SK-N-SH treated with all-trans-retinoic acid at 6 μM for 48 hours (cell line): Measurements from ENCODE around the gene EIF4EBP2.

Experiments
- ATAC-seq: fragments of 200-7000 bp; cut with Tn5 transposase; 3 replicates; pipeline ENCODE4 v1.9.1; 2020; ENCODE audit warnings: mild to moderate bottlenecking, moderate library complexity
- ARNTL ChIP-seq: fragments of 450-650 bp; formaldehyde crosslinking; IDR thresholded peaks from 2 replicates; pipeline ENCODE4 v1.5.0; 2020; ENCODE audit warnings: low read depth, mild to moderate bottlenecking, moderate library complexity, borderline replicate concordance
- BACH2 ChIP-seq: fragments of 250-450 bp; sonication (Bioruptor Pico); IDR thresholded peaks from 2 replicates; pipeline ENCODE4 v1.9.0; 2021; ENCODE audit warnings: mild to moderate bottlenecking, borderline replicate concordance
- CSDC2 ChIP-seq: fragments of 250-450 bp; sonication (Bioruptor Pico); IDR thresholded peaks from 2 replicates; pipeline ENCODE4 v1.5.0; 2020; ENCODE audit warnings: mild to moderate bottlenecking, moderate library complexity
- GLIS3 ChIP-seq: fragments of 250-450 bp; sonication (Bioruptor Pico); IDR thresholded peaks from 2 replicates; pipeline ENCODE4 v1.5.0; 2020; ENCODE audit warnings: mild to moderate bottlenecking, moderate library complexity
- ISL1 ChIP-seq: fragments of 250-450 bp; sonication (Bioruptor Pico); IDR thresholded peaks from 2 replicates; pipeline ENCODE4 v2.1.2; 2022; ENCODE audit warnings: mild to moderate bottlenecking, moderate library complexity
- PPARA ChIP-seq: fragments of 250-450 bp; sonication (Bioruptor Pico); IDR thresholded peaks from 2 replicates; pipeline ENCODE4 v1.5.0; 2020; ENCODE audit warnings: mild to moderate bottlenecking, borderline replicate concordance
- RARB ChIP-seq: fragments of 250-450 bp; sonication (Bioruptor Pico); IDR thresholded peaks from 2 replicates; pipeline ENCODE4 v1.8.0; 2021; ENCODE audit warnings: mild to moderate bottlenecking, moderate library complexity
- SNAI2 ChIP-seq: fragments of 250-450 bp; sonication (Bioruptor Pico); IDR thresholded peaks from 2 replicates; pipeline ENCODE4 v1.5.0; 2020; ENCODE audit warnings: mild to moderate bottlenecking, moderate library complexity
- TCF4 ChIP-seq: fragments of 250-450 bp; sonication (Bioruptor Pico); IDR thresholded peaks from 2 replicates; pipeline ENCODE4 v1.8.0; 2021; ENCODE audit warnings: mild to moderate bottlenecking, moderate library complexity, borderline replicate concordance
- TOX ChIP-seq: fragments of 250-450 bp; sonication (Bioruptor Pico); IDR thresholded peaks from 2 replicates; pipeline ENCODE4 v1.8.0; 2021; ENCODE audit warnings: mild to moderate bottlenecking, moderate library complexity, borderline replicate concordance
- ZC3H10 ChIP-seq: fragments of 250-450 bp; sonication (Bioruptor Pico); IDR thresholded peaks from 2 replicates; pipeline ENCODE4 v1.5.1; 2021; ENCODE audit warnings: mild to moderate bottlenecking, moderate library complexity
- ZFP3 ChIP-seq: fragments of 250-450 bp; sonication (Bioruptor Pico); IDR thresholded peaks from 2 replicates; pipeline ENCODE4 v1.5.0; 2020; ENCODE audit warnings: mild to moderate bottlenecking, moderate library complexity
- ZFP30 ChIP-seq: fragments of 450-650 bp; formaldehyde crosslinking; IDR thresholded peaks from 2 replicates; pipeline ENCODE4 v1.5.0; 2022; ENCODE audit warnings: mild to moderate bottlenecking, moderate library complexity
- ZNF565 ChIP-seq: fragments of 450-650 bp; formaldehyde crosslinking; conservative IDR thresholded peaks from 2 replicates; pipeline ENCODE4 v1.5.0; 2020; ENCODE audit warnings: low read depth, mild to moderate bottlenecking, moderate library complexity
- ZNF8 ChIP-seq: fragments of 450-650 bp; formaldehyde crosslinking; IDR thresholded peaks from 2 replicates; pipeline ENCODE4 v1.5.0; 2020; ENCODE audit warnings: mild to moderate bottlenecking, moderate library complexity
- TF ChIP-seq, protein P1 (sequence below): fragments of 250-450 bp; sonication (Bioruptor Pico); IDR thresholded peaks from 2 replicates; pipeline ENCODE4 v1.8.0; 2021; ENCODE audit warnings: low read depth, mild to moderate bottlenecking, moderate library complexity, borderline replicate concordance
- TF ChIP-seq, protein P2 (sequence below): fragments of 250-450 bp; sonication (Bioruptor Pico); IDR thresholded peaks from 2 replicates; pipeline ENCODE4 v1.5.0; 2020; ENCODE audit warnings: mild to moderate bottlenecking, moderate library complexity
- TF ChIP-seq, protein P3 (sequence below): fragments of 250-450 bp; sonication (Bioruptor Pico); IDR thresholded peaks from 2 replicates; pipeline ENCODE4 v1.8.0; 2020; ENCODE audit warnings: mild to moderate bottlenecking, moderate library complexity, borderline replicate concordance
- TF ChIP-seq, protein P4 (sequence below): fragments of 250-450 bp; sonication (Bioruptor Pico); IDR thresholded peaks from 2 replicates; pipeline ENCODE4 v1.5.1; 2021; ENCODE audit warnings: mild to moderate bottlenecking, moderate library complexity
- TF ChIP-seq, protein P5 (sequence below): fragments of 250-450 bp; sonication (Bioruptor Pico); IDR thresholded peaks from 2 replicates; pipeline ENCODE4 v1.5.1; 2020; ENCODE audit warnings: low read depth, mild to moderate bottlenecking, moderate library complexity

The EIF4EBP2 gene

DNA sequence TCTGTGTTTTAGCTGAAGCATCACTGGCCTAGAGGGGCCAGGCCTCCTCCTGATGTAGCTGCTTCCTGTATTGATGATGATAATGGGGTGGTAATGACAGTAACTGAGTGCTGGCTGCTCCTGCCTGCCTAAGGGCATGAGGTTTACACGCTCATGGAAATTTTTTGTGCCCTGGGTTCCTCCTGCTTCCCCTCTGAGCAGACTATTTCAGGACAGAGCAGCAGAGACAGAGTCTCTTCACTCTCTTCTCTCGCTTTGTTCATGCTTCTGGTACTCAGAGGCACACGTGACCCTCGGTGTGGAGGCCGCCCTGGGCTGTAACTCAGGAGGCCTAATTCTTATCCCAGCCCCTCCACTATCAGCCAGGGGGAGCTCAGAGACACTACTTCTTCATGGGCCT, 49.4 kb upstream of the EIF4EBP2 start (continued):
- TF ChIP-seq, protein P1, sequence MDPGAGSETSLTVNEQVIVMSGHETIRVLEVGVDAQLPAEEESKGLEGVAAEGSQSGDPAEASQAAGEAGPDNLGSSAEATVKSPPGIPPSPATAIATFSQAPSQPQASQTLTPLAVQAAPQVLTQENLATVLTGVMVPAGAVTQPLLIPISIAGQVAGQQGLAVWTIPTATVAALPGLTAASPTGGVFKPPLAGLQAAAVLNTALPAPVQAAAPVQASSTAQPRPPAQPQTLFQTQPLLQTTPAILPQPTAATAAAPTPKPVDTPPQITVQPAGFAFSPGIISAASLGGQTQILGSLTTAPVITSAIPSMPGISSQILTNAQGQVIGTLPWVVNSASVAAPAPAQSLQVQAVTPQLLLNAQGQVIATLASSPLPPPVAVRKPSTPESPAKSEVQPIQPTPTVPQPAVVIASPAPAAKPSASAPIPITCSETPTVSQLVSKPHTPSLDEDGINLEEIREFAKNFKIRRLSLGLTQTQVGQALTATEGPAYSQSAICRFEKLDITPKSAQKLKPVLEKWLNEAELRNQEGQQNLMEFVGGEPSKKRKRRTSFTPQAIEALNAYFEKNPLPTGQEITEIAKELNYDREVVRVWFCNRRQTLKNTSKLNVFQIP (CRISPR knock-in tag): no peak
- no peak for TF ChIP-seq ZFP30

DNA sequence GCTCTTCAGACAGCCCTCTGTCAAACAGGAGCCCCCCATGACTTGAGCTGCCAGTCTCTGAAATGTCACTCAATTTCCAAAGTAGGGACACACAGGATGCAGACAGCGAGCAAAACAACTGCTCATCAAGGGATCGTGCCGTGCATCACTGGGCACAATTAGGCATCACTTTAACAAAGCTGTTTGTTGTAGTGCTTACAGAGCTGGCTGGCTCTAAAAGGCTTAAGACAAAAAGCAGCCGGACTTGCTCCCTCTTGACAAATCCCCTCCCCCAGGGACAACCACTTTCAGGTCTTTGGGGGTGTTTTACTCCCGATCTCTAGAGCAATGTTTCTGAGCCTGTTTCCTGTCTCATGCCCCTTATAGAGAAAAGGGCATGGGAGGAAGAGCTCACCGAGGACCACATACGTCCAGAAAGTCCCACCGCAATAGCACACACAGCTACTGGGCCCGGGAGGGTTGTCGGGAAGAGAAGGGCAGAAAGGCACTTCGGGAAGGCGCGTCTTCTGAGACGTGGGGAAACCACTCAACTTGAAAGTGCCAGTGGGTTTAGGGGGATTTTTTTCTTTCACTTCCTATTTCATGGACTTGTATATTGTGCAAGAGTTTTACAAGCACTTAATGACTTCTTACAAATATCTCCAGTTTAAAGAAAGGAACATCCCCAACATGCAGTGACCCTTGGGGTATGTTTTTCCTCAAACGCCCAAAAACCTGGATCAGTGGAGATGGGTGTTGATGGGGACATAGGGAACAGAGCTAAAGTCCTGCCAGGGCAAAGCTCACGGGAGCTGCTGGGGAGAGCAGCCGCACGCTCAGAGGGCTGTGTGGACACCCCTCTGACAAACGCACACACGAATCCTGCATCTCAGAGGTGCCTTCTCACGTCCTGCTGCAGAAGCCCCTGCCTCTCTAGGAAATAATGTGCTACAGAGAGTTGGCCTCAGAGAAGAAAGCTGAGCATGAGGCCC, 48.6 kb upstream of the EIF4EBP2 start:
- TF ChIP-seq RARB (CRISPR knock-in tag) (no peak), TCF4 (CRISPR knock-in tag) (no peak), SNAI2 (CRISPR knock-in tag) (no peak), GLIS3 (CRISPR knock-in tag) (no peak), CSDC2 (no peak), ZFP30 (no peak), ZFP3 (no peak), ZNF8 (CRISPR knock-in tag) (no peak), ZNF565 (no peak), PPARA (no peak), BACH2 (CRISPR knock-in tag) (no peak), ZC3H10 (CRISPR knock-in tag) (no peak), TOX (CRISPR knock-in tag) (no peak), ARNTL (CRISPR knock-in tag) (no peak), ISL1 (no peak)
- TF ChIP-seq, protein P2, sequence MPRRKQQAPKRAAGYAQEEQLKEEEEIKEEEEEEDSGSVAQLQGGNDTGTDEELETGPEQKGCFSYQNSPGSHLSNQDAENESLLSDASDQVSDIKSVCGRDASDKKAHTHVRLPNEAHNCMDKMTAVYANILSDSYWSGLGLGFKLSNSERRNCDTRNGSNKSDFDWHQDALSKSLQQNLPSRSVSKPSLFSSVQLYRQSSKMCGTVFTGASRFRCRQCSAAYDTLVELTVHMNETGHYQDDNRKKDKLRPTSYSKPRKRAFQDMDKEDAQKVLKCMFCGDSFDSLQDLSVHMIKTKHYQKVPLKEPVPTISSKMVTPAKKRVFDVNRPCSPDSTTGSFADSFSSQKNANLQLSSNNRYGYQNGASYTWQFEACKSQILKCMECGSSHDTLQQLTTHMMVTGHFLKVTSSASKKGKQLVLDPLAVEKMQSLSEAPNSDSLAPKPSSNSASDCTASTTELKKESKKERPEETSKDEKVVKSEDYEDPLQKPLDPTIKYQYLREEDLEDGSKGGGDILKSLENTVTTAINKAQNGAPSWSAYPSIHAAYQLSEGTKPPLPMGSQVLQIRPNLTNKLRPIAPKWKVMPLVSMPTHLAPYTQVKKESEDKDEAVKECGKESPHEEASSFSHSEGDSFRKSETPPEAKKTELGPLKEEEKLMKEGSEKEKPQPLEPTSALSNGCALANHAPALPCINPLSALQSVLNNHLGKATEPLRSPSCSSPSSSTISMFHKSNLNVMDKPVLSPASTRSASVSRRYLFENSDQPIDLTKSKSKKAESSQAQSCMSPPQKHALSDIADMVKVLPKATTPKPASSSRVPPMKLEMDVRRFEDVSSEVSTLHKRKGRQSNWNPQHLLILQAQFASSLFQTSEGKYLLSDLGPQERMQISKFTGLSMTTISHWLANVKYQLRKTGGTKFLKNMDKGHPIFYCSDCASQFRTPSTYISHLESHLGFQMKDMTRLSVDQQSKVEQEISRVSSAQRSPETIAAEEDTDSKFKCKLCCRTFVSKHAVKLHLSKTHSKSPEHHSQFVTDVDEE (CRISPR knock-in tag): no peak
- TF ChIP-seq, protein P1 (CRISPR knock-in tag): no peak
- TF ChIP-seq, protein P3, sequence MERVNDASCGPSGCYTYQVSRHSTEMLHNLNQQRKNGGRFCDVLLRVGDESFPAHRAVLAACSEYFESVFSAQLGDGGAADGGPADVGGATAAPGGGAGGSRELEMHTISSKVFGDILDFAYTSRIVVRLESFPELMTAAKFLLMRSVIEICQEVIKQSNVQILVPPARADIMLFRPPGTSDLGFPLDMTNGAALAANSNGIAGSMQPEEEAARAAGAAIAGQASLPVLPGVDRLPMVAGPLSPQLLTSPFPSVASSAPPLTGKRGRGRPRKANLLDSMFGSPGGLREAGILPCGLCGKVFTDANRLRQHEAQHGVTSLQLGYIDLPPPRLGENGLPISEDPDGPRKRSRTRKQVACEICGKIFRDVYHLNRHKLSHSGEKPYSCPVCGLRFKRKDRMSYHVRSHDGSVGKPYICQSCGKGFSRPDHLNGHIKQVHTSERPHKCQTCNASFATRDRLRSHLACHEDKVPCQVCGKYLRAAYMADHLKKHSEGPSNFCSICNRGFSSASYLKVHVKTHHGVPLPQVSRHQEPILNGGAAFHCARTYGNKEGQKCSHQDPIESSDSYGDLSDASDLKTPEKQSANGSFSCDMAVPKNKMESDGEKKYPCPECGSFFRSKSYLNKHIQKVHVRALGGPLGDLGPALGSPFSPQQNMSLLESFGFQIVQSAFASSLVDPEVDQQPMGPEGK (CRISPR knock-in tag): no peak
- TF ChIP-seq, protein P4, sequence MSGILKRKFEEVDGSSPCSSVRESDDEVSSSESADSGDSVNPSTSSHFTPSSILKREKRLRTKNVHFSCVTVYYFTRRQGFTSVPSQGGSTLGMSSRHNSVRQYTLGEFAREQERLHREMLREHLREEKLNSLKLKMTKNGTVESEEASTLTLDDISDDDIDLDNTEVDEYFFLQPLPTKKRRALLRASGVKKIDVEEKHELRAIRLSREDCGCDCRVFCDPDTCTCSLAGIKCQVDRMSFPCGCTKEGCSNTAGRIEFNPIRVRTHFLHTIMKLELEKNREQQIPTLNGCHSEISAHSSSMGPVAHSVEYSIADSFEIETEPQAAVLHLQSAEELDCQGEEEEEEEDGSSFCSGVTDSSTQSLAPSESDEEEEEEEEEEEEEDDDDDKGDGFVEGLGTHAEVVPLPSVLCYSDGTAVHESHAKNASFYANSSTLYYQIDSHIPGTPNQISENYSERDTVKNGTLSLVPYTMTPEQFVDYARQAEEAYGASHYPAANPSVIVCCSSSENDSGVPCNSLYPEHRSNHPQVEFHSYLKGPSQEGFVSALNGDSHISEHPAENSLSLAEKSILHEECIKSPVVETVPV (CRISPR knock-in tag): no peak
- TF ChIP-seq, protein P5, sequence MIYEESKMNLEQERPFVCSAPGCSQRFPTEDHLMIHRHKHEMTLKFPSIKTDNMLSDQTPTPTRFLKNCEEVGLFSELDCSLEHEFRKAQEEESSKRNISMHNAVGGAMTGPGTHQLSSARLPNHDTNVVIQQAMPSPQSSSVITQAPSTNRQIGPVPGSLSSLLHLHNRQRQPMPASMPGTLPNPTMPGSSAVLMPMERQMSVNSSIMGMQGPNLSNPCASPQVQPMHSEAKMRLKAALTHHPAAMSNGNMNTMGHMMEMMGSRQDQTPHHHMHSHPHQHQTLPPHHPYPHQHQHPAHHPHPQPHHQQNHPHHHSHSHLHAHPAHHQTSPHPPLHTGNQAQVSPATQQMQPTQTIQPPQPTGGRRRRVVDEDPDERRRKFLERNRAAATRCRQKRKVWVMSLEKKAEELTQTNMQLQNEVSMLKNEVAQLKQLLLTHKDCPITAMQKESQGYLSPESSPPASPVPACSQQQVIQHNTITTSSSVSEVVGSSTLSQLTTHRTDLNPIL: no peak
- no peak for ATAC-seq
